Left ventricle myocardium inferior (tissue), 1 donor: ENCODE measurements around the gene PPP1R1B. TPM values are rescaled to one million over a fixed set of nuclear protein-coding genes. Genes with fewer than 3 reads are reported as not detected.
A peak's percentile ranks its signal among the peaks of the same experiment; 100 is the strongest.

Experiments
- DNase-seq: peaks from one replicate; pipeline ENCODE4 v3.0.0-alpha.2; 2020
- H3K27ac ChIP-seq: fragments of 200-600 bp; replicated peaks from 2 replicates; pipeline ENCODE4 v1.8.0; 2021
- H3K27me3 ChIP-seq: fragments of 200-600 bp; 2 replicates; pipeline ENCODE4 v1.8.0; 2021; ENCODE audit warnings: low read depth
- H3K36me3 ChIP-seq: fragments of 200-600 bp; 2 replicates; pipeline ENCODE4 v1.8.0; 2021
- H3K4me1 ChIP-seq: fragments of 200-600 bp; 2 replicates; pipeline ENCODE4 v1.8.0; 2021
- H3K4me3 ChIP-seq: fragments of 200-600 bp; 2 replicates; pipeline ENCODE4 v1.8.0; 2021; ENCODE audit warnings: mild to moderate bottlenecking, moderate library complexity
- H3K9me3 ChIP-seq: fragments of 200-600 bp; replicated peaks from 2 replicates; pipeline ENCODE4 v1.8.0; 2021
- intact Hi-C: fragments of 100-400 bp; cut with micrococcal nuclease; formaldehyde crosslinking; loops from one replicate; pipeline ENCODE4 v1.11.0; 2022
- total RNA-seq: library from RNA; stranded (reverse); fragmentation: NEBNext Ultra II Directional; extraction: Animal tissue kit (Norgen Biotek cat#: 25700); gene quantifications from one replicate; pipeline ENCODE4 v1.2.1, GENCODE V29; 2021
- TF ChIP-seq, protein P1 (sequence below): fragments of 200-600 bp; IDR thresholded peaks from 2 replicates; pipeline ENCODE4 v1.8.0; 2021; ENCODE audit warnings: antibody characterized with exemption, mild to moderate bottlenecking, borderline replicate concordance
- donor health status: DM: no; HTN: yes; CAD: no; lungs with severe emphysema.

PPP1R1B gene
- total RNA-seq, 1 donor from 2014 or later = 0.36 TPM

DNA sequence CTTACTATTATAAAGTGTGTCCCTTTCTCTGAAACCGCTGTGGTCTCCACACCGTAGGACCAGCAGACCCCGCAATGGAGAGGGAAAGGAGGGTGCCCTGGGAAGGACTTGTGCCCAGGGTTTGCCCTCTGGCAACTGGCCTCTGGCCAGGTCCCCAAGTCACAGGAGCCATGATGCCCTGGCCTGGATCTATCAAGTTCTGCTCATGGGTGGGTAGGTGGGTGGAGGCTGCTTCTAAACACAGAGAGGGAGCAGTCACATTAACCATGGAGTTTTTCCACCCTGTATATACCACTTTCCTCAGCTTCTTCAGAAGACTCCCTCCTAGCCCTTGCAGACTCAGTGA is 9.7 kb upstream of the PPP1R1B start:
- no peaks in the 10 kb centered on the region for H3K36me3 ChIP-seq
- peaks cover 47% of the 10 kb centered on the region for H3K27me3 ChIP-seq
- intact Hi-C loops = no loop called here
- H3K27ac ChIP-seq = no peak overlapping the region
- peak overlapping the region; percentile 70 for H3K4me3 ChIP-seq
- H3K9me3 ChIP-seq = no peaks in the 10 kb centered on the region
- peaks cover 14% of the 10 kb centered on the region for H3K4me1 ChIP-seq
- DNase-seq = no peak
- TF ChIP-seq, protein P1, sequence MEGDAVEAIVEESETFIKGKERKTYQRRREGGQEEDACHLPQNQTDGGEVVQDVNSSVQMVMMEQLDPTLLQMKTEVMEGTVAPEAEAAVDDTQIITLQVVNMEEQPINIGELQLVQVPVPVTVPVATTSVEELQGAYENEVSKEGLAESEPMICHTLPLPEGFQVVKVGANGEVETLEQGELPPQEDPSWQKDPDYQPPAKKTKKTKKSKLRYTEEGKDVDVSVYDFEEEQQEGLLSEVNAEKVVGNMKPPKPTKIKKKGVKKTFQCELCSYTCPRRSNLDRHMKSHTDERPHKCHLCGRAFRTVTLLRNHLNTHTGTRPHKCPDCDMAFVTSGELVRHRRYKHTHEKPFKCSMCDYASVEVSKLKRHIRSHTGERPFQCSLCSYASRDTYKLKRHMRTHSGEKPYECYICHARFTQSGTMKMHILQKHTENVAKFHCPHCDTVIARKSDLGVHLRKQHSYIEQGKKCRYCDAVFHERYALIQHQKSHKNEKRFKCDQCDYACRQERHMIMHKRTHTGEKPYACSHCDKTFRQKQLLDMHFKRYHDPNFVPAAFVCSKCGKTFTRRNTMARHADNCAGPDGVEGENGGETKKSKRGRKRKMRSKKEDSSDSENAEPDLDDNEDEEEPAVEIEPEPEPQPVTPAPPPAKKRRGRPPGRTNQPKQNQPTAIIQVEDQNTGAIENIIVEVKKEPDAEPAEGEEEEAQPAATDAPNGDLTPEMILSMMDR = no peak

DNA sequence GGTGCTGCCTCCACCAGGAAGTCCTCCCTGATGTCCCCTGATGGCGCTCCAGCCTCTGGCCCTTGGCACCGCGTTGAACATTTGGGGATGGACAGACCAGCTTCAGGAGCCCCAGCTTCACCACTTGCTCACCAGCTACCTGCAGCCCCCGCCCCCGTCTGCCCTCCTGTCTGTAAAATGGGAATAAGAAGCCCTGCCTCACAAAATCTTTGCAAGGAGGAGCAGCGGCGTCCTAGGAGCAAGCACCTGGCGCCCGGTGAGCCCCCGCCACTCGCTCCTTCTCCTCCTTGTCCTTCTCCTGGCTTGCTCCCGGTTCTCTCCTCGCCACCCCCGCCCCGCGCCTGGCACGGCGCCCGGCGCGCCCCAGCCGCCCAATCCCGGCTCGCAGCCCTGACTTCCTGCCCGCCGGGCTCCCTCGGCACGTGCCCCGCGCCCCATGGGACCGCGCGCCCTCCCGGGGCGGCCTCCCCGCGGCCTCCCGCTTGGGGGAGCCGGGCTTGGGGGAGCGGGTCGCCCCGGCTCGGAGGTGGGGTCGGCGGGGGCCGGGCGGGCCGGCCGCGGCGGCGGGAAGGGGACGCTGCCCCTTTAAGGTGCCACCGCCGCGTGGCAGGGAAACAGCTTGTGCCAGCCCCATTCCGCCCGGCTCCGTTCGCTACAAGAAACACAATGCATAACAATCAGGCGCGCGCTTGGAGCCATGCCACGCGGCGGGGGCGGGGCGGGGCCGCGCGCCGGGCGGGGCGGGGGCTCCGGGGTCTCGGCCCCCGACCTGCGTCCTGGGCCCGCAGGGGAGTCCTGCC is 9.1 kb upstream of the PPP1R1B start:
- peaks cover 18% of the 10 kb centered on the region for H3K4me1 ChIP-seq
- H3K9me3 ChIP-seq = no peaks in the 10 kb centered on the region
- TF ChIP-seq, protein P1 = no peak
- DNase-seq = peak; percentile 66
- peak overlapping the region; percentile 60 for H3K27ac ChIP-seq
- H3K27me3 ChIP-seq = peaks cover 41% of the 10 kb centered on the region
- intact Hi-C loops = no loop called here
- H3K36me3 ChIP-seq = no peaks in the 10 kb centered on the region
- H3K4me3 ChIP-seq = peak overlapping the region; percentile 70

DNA sequence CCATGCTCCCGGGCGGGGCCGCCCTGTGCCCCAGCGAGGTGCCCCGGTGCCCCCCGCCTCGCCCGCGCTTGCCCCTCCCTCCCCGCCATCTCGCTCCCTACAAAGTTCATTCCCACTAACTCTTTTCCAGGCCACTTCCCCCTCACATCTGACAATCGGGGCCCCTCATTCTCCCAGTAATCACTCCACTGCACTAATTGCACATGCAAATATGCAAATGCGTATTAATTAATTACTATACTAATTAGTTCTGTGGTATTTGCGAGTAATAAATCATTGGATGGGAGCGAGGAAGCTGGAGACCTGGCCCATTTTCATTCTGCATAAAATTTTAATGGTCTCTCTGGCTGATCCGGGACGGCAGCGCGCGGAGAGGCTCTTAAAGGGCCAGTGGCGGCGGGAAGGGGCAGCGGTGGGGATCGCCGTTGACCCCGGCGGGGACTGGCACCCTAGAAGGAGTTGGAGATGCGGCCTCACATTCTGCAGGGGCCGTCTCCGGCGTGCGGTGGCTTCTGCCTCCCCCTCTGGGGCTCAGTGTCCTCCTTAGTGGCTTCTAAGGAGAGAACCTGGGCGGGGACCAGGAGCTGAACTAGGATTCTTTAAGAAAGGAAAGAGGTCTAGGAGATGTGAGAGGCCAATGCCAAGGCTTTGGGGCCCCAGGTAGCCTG is 8.4 kb upstream of the PPP1R1B start:
- intact Hi-C loops = no loop called here

DNA sequence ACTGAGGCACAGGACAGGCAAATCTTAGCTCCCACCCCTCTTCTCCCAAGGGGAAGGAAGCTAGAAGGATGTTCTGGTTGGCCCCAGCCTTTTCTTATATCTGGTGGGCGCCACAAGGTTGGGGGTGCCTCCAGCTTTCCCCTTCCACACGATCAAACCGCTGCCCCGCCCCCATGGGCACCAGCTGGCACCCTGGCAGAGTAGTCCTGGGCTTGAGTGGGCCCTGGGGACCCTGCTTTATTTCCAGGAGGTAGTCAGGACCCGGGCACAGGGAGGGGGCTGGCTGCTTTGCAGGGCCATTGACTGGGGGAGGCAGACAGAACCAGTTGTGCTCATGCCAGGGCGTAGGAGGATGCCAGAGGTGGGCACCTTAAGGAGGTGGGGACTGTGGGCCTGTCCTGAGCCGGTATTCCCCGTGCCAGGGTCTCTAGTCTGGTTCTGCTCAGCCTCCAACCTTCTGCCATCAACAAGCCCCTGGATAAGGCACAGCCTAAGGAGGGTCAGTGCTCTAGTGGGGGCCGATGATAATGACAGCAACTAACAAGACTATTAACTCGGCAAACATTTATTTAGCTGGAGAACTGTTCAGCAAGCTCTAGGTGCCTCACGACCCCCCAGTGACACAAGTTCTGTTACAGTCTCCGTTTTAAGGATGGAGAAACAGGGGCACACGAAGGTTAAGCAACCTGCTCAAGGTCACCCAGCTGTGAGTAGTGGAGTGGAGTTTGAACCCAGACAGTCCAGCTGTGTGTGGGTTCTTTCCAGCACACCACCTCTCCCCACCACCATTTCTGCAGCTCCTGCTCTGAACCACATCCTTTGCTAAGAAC is 7.6 kb upstream of the PPP1R1B start:
- H3K36me3 ChIP-seq = no peaks in the 10 kb centered on the region
- H3K4me1 ChIP-seq = peaks cover 27% of the 10 kb centered on the region
- intact Hi-C loops = no loop called here
- no peaks in the 10 kb centered on the region for H3K9me3 ChIP-seq
- DNase-seq = no peak
- H3K4me3 ChIP-seq = peak overlapping the region; percentile 70
- no peak overlapping the region for H3K27ac ChIP-seq
- TF ChIP-seq, protein P1 = no peak
- H3K27me3 ChIP-seq = peaks cover 33% of the 10 kb centered on the region

More for the DNA sequence above, 8.4 kb upstream of the PPP1R1B start:
- DNase-seq = no peak
- peak overlapping the region; percentile 60 for H3K27ac ChIP-seq
- no peaks in the 10 kb centered on the region for H3K36me3 ChIP-seq
- peaks cover 34% of the 10 kb centered on the region for H3K27me3 ChIP-seq
- TF ChIP-seq, protein P1 = no peak
- peak overlapping the region; percentile 70 for H3K4me3 ChIP-seq
- H3K4me1 ChIP-seq = peaks cover 23% of the 10 kb centered on the region
- no peaks in the 10 kb centered on the region for H3K9me3 ChIP-seq

DNA sequence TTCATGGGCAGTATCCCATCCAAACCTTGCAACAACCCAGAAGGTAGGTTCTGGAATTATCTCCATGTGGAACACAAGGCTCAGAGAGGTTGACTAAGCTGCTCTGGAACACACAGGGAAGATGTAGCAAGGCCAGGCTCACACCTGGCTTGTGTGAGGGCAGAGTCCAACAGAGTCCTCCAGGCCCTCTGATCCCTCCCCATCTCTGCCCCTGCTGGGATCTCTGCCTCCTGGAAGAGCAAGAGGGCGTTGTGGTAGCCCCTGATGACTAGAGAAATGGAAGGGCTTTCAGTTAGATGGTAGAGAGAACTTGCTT is 7.0 kb upstream of the PPP1R1B start:
- Histone ChIP-seq H3K4me3 (no peak overlapping the region), H3K36me3 (no peaks in the 10 kb centered on the region), H3K27me3 (peaks cover 33% of the 10 kb centered on the region), H3K9me3 (no peaks in the 10 kb centered on the region), H3K27ac (no peak overlapping the region), H3K4me1 (peaks cover 27% of the 10 kb centered on the region)
- intact Hi-C loops = loop anchor here (5.0 kb wide), 1 partner anchor 72 kb away; no protein-coding TSS in a partner anchor
- DNase-seq = no peak
- TF ChIP-seq, protein P1 = no peak
